WTC11 (cell line): ENCODE measurements around the gene WBP2. TPM values are rescaled to one million over a fixed set of nuclear protein-coding genes. Genes with fewer than 3 reads are reported as not detected.

Experiments used
- ATAC-seq: fragments of 200-7000 bp; cut with Tn5 transposase; 2 replicates; pipeline ENCODE4 v1.10.0; 2021; ENCODE audit warnings: mild to moderate bottlenecking, moderate library complexity
- CTCF ChIA-PET: fragments of 300-600 bp; sonication (Branson Sonifier 250); formaldehyde crosslinking; loops from one replicate; lab custom pipeline; 2021; ENCODE audit warnings: antibody characterized with exemption; lab: Charles Lee
- POLR2A ChIA-PET: fragments of 350-600 bp; sonication (Branson Sonifier 250); formaldehyde crosslinking; loops from one replicate; lab custom pipeline; 2021; ENCODE audit warnings: antibody characterized with exemption; lab: Charles Lee
- DNase-seq: peaks from one replicate; pipeline ENCODE4 v3.0.0; 2021; ENCODE audit warnings: low spot score
- H3K27ac Mint-ChIP-seq: 2 replicates; pipeline ENCODE4 v1.8.0; 2021; ENCODE audit warnings: mixed read lengths
- H3K27me3 Mint-ChIP-seq: 2 replicates; pipeline ENCODE4 v1.8.0; 2021; ENCODE audit warnings: low read depth, mild to moderate bottlenecking, moderate library complexity, mixed read lengths
- H3K36me3 Mint-ChIP-seq: 2 replicates; pipeline ENCODE4 v1.8.0; 2021; ENCODE audit warnings: mixed read lengths
- H3K4me1 Mint-ChIP-seq: 2 replicates; pipeline ENCODE4 v1.8.0; 2022; ENCODE audit warnings: mixed read lengths
- H3K4me3 Mint-ChIP-seq: 2 replicates; pipeline ENCODE4 v1.8.0; 2021; ENCODE audit warnings: mild to moderate bottlenecking, moderate library complexity, mixed read lengths
- H3K9me3 Mint-ChIP-seq: 2 replicates; pipeline ENCODE4 v1.8.0; 2021; ENCODE audit warnings: mixed read lengths
- ESRRA ChIP-seq: sonication (generic); formaldehyde crosslinking; IDR thresholded peaks from 2 replicates; pipeline ENCODE4 v1.8.1; 2022; ENCODE audit warnings: mild to moderate bottlenecking, missing genetic modification reagents, borderline replicate concordance
- FOXJ3 ChIP-seq: sonication (generic); formaldehyde crosslinking; IDR thresholded peaks from 2 replicates; pipeline ENCODE4 v1.9.0; 2021; ENCODE audit warnings: missing genetic modification reagents, mild to moderate bottlenecking, borderline replicate concordance
- HMGA2 ChIP-seq: fragments of 250-450 bp; sonication (Bioruptor Pico); IDR thresholded peaks from 2 replicates; pipeline ENCODE4 v1.4.0; 2021; ENCODE audit warnings: mild to moderate bottlenecking, moderate library complexity
- JAZF1 ChIP-seq: fragments of 250-450 bp; sonication (Bioruptor Pico); IDR thresholded peaks from 2 replicates; pipeline ENCODE4 v1.9.0; 2021; ENCODE audit warnings: moderate library complexity, mild to moderate bottlenecking, inconsistent platforms
- KAT7 ChIP-seq: sonication (generic); formaldehyde crosslinking; IDR thresholded peaks from 2 replicates; pipeline ENCODE4 v1.8.1; 2023; ENCODE audit warnings: missing genetic modification reagents, mild to moderate bottlenecking, borderline replicate concordance
- NFE2L1 ChIP-seq: sonication (generic); formaldehyde crosslinking; IDR thresholded peaks from 2 replicates; pipeline ENCODE4 v1.8.1; 2023; ENCODE audit warnings: missing genetic modification reagents
- RELA ChIP-seq: sonication (generic); formaldehyde crosslinking; IDR thresholded peaks from 2 replicates; pipeline ENCODE4 v1.8.1; 2022; ENCODE audit warnings: missing genetic modification reagents, mild to moderate bottlenecking, borderline replicate concordance
- SMAD3 ChIP-seq: sonication (generic); formaldehyde crosslinking; IDR thresholded peaks from 2 replicates; pipeline ENCODE4 v1.8.0; 2022; ENCODE audit warnings: missing genetic modification reagents, mild to moderate bottlenecking, borderline replicate concordance
- SP1 ChIP-seq: sonication (generic); formaldehyde crosslinking; conservative IDR thresholded peaks from 2 replicates; pipeline ENCODE4 v1.8.1; 2022; ENCODE audit warnings: missing genetic modification reagents
- ZBTB21 ChIP-seq: sonication (generic); formaldehyde crosslinking; IDR thresholded peaks from 2 replicates; pipeline ENCODE4 v1.8.1; 2023; ENCODE audit warnings: mild to moderate bottlenecking, missing genetic modification reagents, borderline replicate concordance
- ZNF423 ChIP-seq: fragments of 250-450 bp; sonication (Bioruptor Pico); IDR thresholded peaks from 2 replicates; pipeline ENCODE4 v2.1.2; 2022; ENCODE audit warnings: mild to moderate bottlenecking, moderate library complexity
- total RNA-seq: library from RNA; stranded (reverse); gene quantifications from 3 replicates; pipeline ENCODE4 v1.2.3, GENCODE V29; 2021
- TF ChIP-seq, protein P1 (sequence below): sonication (generic); formaldehyde crosslinking; IDR thresholded peaks from 2 replicates; pipeline ENCODE4 v1.8.0; 2022; ENCODE audit warnings: mild to moderate bottlenecking, missing genetic modification reagents
- TF ChIP-seq, protein P2 (sequence below): sonication (generic); formaldehyde crosslinking; IDR thresholded peaks from 2 replicates; pipeline ENCODE4 v1.8.1; 2022; ENCODE audit warnings: mild to moderate bottlenecking, moderate library complexity, missing genetic modification reagents
- TF ChIP-seq, protein P3 (sequence below): sonication (generic); formaldehyde crosslinking; IDR thresholded peaks from 2 replicates; pipeline ENCODE4 v1.8.0; 2023; ENCODE audit warnings: missing genetic modification reagents, mild to moderate bottlenecking, borderline replicate concordance
- TF ChIP-seq, protein P4 (sequence below): fragments of 250-450 bp; sonication (Bioruptor Pico); IDR thresholded peaks from 2 replicates; pipeline ENCODE4 v1.8.0; 2021; ENCODE audit warnings: mild to moderate bottlenecking
- TF ChIP-seq, protein P5 (sequence below): sonication (generic); formaldehyde crosslinking; IDR thresholded peaks from 2 replicates; pipeline ENCODE4 v1.8.0; 2023; ENCODE audit warnings: mild to moderate bottlenecking, missing genetic modification reagents
- TF ChIP-seq, protein P6 (sequence below): fragments of 250-450 bp; sonication (Bioruptor Pico); IDR thresholded peaks from 2 replicates; pipeline ENCODE4 v2.1.2; 2022; ENCODE audit warnings: mild to moderate bottlenecking, moderate library complexity

The WBP2 gene
- total RNA-seq, 1 experiment from 2014 or later: 68.8 TPM

DNA sequence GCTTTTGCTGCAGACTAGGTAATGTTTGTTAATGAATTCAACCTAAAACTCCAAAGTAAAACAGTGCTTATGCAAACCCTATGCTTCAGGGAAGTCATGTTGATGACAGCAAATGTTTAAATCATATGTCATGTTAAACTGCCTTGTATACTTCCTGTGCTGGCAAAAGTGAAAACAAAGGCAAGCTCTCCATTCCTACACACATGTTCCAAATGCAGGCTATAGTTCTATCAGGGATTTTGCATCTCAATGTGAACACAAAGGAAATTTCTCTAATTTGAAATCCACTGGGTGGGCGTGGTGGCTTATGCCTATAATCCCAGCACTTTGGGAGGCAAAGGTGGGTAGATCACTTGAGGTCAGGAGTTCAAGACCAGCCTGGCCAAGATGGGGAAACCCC, 51.3 kb downstream of the WBP2 start:
- Mint-ChIP-seq H3K27me3 (no peaks in the 10 kb centered on the region), H3K36me3 (peaks cover 11% of the 10 kb centered on the region), H3K4me1 (no peaks in the 10 kb centered on the region), H3K4me3 (no peak overlapping the region)
- DNase-seq: no peak
- POLR2A ChIA-PET: no interaction called here
- no peak for TF ChIP-seq SMAD3 (CRISPR knock-in tag)
- TF ChIP-seq, all 79 proteins: peak for 0
- no peak for ATAC-seq
- CTCF ChIA-PET: interaction anchor here (1.4 to 5.0 kb wide), 3 partner anchors 23 to 29 kb away, joined by 3 to 22 read pairs (median 5); no protein-coding TSS in a partner anchor
- H3K9me3 Mint-ChIP-seq: no peaks in the 10 kb centered on the region
- H3K27ac Mint-ChIP-seq: no peak overlapping the region

DNA sequence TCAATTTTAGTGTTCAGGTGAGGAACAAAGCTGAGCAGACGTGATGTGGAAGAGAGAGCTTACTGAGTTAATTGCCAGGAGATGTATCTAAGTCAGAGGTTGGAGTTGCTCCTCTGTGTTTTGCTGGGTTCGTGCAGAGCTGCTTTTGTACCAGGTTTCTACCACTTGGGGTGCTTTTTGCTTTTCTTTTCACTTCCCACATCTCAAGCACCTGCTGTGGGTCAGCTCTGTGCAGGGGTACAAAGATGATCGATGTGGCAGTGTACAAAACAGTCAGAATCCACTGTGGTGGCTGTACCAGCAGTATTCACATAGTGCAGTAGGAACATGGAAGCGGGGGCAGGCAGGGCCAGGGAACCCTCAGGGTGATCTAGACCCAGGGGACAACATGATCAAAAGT, 55.7 kb downstream of the WBP2 start:
- no peaks in the 10 kb centered on the region for H3K27me3 Mint-ChIP-seq
- ATAC-seq (no peak), DNase-seq (no peak)
- H3K9me3 Mint-ChIP-seq: no peaks in the 10 kb centered on the region
- CTCF ChIA-PET: interaction anchor here (1.1 to 2.5 kb wide), 5 partner anchors 13 to 167 kb away, joined by 3 to 10 read pairs (median 3); no protein-coding TSS in a partner anchor
- H3K4me3 Mint-ChIP-seq: no peak overlapping the region
- H3K36me3 Mint-ChIP-seq: peaks cover 36% of the 10 kb centered on the region
- H3K27ac Mint-ChIP-seq: peak overlapping the region; percentile 85; the same call in 1 of the 2 replicates
- H3K4me1 Mint-ChIP-seq: no peaks in the 10 kb centered on the region
- TF ChIP-seq RELA (CRISPR knock-in tag) (no peak), ZNF423 (CRISPR knock-in tag) (no peak), ESRRA (CRISPR knock-in tag) (no peak), NFE2L1 (no peak), SMAD3 (CRISPR knock-in tag) (no peak), SP1 (CRISPR knock-in tag) (no peak), JAZF1 (CRISPR knock-in tag) (no peak), FOXJ3 (CRISPR knock-in tag) (no peak), ZBTB21 (CRISPR knock-in tag) (no peak), KAT7 (no peak), HMGA2 (CRISPR knock-in tag) (no peak)
- TF ChIP-seq, protein P1, sequence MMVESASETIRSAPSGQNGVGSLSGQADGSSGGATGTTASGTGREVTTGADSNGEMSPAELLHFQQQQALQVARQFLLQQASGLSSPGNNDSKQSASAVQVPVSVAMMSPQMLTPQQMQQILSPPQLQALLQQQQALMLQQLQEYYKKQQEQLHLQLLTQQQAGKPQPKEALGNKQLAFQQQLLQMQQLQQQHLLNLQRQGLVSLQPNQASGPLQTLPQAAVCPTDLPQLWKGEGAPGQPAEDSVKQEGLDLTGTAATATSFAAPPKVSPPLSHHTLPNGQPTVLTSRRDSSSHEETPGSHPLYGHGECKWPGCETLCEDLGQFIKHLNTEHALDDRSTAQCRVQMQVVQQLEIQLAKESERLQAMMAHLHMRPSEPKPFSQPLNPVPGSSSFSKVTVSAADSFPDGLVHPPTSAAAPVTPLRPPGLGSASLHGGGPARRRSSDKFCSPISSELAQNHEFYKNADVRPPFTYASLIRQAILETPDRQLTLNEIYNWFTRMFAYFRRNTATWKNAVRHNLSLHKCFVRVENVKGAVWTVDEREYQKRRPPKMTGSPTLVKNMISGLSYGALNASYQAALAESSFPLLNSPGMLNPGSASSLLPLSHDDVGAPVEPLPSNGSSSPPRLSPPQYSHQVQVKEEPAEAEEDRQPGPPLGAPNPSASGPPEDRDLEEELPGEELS: no peak
- TF ChIP-seq, protein P2, sequence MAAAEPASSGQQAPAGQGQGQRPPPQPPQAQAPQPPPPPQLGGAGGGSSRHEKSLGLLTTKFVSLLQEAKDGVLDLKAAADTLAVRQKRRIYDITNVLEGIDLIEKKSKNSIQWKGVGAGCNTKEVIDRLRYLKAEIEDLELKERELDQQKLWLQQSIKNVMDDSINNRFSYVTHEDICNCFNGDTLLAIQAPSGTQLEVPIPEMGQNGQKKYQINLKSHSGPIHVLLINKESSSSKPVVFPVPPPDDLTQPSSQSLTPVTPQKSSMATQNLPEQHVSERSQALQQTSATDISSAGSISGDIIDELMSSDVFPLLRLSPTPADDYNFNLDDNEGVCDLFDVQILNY: no peak
- TF ChIP-seq, protein P3, sequence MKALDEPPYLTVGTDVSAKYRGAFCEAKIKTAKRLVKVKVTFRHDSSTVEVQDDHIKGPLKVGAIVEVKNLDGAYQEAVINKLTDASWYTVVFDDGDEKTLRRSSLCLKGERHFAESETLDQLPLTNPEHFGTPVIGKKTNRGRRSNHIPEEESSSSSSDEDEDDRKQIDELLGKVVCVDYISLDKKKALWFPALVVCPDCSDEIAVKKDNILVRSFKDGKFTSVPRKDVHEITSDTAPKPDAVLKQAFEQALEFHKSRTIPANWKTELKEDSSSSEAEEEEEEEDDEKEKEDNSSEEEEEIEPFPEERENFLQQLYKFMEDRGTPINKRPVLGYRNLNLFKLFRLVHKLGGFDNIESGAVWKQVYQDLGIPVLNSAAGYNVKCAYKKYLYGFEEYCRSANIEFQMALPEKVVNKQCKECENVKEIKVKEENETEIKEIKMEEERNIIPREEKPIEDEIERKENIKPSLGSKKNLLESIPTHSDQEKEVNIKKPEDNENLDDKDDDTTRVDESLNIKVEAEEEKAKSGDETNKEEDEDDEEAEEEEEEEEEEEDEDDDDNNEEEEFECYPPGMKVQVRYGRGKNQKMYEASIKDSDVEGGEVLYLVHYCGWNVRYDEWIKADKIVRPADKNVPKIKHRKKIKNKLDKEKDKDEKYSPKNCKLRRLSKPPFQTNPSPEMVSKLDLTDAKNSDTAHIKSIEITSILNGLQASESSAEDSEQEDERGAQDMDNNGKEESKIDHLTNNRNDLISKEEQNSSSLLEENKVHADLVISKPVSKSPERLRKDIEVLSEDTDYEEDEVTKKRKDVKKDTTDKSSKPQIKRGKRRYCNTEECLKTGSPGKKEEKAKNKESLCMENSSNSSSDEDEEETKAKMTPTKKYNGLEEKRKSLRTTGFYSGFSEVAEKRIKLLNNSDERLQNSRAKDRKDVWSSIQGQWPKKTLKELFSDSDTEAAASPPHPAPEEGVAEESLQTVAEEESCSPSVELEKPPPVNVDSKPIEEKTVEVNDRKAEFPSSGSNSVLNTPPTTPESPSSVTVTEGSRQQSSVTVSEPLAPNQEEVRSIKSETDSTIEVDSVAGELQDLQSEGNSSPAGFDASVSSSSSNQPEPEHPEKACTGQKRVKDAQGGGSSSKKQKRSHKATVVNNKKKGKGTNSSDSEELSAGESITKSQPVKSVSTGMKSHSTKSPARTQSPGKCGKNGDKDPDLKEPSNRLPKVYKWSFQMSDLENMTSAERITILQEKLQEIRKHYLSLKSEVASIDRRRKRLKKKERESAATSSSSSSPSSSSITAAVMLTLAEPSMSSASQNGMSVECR (CRISPR knock-in tag): no peak
- TF ChIP-seq, protein P4, sequence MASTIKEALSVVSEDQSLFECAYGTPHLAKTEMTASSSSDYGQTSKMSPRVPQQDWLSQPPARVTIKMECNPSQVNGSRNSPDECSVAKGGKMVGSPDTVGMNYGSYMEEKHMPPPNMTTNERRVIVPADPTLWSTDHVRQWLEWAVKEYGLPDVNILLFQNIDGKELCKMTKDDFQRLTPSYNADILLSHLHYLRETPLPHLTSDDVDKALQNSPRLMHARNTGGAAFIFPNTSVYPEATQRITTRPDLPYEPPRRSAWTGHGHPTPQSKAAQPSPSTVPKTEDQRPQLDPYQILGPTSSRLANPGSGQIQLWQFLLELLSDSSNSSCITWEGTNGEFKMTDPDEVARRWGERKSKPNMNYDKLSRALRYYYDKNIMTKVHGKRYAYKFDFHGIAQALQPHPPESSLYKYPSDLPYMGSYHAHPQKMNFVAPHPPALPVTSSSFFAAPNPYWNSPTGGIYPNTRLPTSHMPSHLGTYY (CRISPR knock-in tag): no peak
- TF ChIP-seq, protein P5, sequence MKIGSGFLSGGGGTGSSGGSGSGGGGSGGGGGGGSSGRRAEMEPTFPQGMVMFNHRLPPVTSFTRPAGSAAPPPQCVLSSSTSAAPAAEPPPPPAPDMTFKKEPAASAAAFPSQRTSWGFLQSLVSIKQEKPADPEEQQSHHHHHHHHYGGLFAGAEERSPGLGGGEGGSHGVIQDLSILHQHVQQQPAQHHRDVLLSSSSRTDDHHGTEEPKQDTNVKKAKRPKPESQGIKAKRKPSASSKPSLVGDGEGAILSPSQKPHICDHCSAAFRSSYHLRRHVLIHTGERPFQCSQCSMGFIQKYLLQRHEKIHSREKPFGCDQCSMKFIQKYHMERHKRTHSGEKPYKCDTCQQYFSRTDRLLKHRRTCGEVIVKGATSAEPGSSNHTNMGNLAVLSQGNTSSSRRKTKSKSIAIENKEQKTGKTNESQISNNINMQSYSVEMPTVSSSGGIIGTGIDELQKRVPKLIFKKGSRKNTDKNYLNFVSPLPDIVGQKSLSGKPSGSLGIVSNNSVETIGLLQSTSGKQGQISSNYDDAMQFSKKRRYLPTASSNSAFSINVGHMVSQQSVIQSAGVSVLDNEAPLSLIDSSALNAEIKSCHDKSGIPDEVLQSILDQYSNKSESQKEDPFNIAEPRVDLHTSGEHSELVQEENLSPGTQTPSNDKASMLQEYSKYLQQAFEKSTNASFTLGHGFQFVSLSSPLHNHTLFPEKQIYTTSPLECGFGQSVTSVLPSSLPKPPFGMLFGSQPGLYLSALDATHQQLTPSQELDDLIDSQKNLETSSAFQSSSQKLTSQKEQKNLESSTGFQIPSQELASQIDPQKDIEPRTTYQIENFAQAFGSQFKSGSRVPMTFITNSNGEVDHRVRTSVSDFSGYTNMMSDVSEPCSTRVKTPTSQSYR (CRISPR knock-in tag): no peak
- TF ChIP-seq, protein P6, sequence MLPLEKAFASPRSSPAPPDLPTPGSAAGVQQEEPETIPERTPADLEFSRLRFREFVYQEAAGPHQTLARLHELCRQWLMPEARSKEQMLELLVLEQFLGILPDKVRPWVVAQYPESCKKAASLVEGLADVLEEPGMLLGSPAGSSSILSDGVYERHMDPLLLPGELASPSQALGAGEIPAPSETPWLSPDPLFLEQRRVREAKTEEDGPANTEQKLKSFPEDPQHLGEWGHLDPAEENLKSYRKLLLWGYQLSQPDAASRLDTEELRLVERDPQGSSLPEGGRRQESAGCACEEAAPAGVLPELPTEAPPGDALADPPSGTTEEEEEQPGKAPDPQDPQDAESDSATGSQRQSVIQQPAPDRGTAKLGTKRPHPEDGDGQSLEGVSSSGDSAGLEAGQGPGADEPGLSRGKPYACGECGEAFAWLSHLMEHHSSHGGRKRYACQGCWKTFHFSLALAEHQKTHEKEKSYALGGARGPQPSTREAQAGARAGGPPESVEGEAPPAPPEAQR (CRISPR knock-in tag): no peak
- POLR2A ChIA-PET: interaction anchor here (0.7 kb wide), 1 partner anchor 27 kb away, joined by 3 read pairs; no protein-coding TSS in a partner anchor
